IMR-90 (cell line): ENCODE data around the gene FBRS. TPM values are rescaled to one million over a fixed set of nuclear protein-coding genes. Genes with fewer than 3 reads are reported as not detected.

ENCODE experiments used
- ATAC-seq: fragments of 200-7000 bp; cut with Tn5 transposase; 2 replicates; pipeline ENCODE4 v1.9.1; 2020; ENCODE audit warnings: low read depth, mild to moderate bottlenecking, moderate library complexity
- BruUV-seq: library from RNA; stranded (reverse); fragments of 400-500 nt; replicated peaks from 2 replicates; lab custom pipeline; 2021; lab: Mats Ljungman, UMichigan
- CTCF ChIA-PET: fragments of 300-600 bp; formaldehyde crosslinking; extraction: SDS; loops from one replicate; lab custom pipeline; 2021; ENCODE audit warnings: antibody characterized with exemption; lab: Yijun Ruan, JAX
- POLR2A ChIA-PET: fragments of 300-600 bp; sonication (Branson Sonifier 250); formaldehyde crosslinking; loops from one replicate; lab custom pipeline; 2022; ENCODE audit warnings: antibody characterized with exemption; ENCODE audit not compliant: unreplicated experiment; lab: Charles Lee
- DNase-seq: peaks from one replicate; pipeline ENCODE4 v3.0.0; 2013
- H2AFZ ChIP-seq: replicated peaks from 2 replicates; pipeline ENCODE3; 2013; ENCODE audit warnings: low read length, mild to moderate bottlenecking; ENCODE audit not compliant: poor library complexity
- H2AK5ac ChIP-seq: 2 replicates; pipeline ENCODE4 v1.6.1; 2013; ENCODE audit warnings: low read depth, low read length, inconsistent platforms
- H2AK9ac ChIP-seq: replicated peaks from 2 replicates; pipeline ENCODE3; 2013; ENCODE audit warnings: mild to moderate bottlenecking, low read depth, low read length, moderate library complexity; ENCODE audit not compliant: poor library complexity
- H2BK120ac ChIP-seq: 2 replicates; pipeline ENCODE4 v1.6.1; 2013; ENCODE audit warnings: low read depth, low read length, inconsistent platforms
- H2BK15ac ChIP-seq: 3 replicates; pipeline ENCODE4 v1.6.1; 2013; ENCODE audit warnings: low read depth, low read length, inconsistent platforms
- H2BK20ac ChIP-seq: 2 replicates; pipeline ENCODE4 v1.6.1; 2013; ENCODE audit warnings: low read depth, mild to moderate bottlenecking, inconsistent platforms, low read length, moderate library complexity
- H2BK5ac ChIP-seq: 2 replicates; pipeline ENCODE4 v1.6.1; 2013; ENCODE audit warnings: mild to moderate bottlenecking, low read depth, low read length, inconsistent platforms; ENCODE audit not compliant: poor library complexity, severe bottlenecking
- H3K14ac ChIP-seq: replicated peaks from 2 replicates; pipeline ENCODE4 v1.6.1; 2013; ENCODE audit warnings: low read depth, low read length, inconsistent platforms
- H3K18ac ChIP-seq: 2 replicates; pipeline ENCODE4 v1.6.1; 2013; ENCODE audit warnings: low read depth, low read length, control low read depth
- H3K23ac ChIP-seq: 2 replicates; pipeline ENCODE4 v1.6.1; 2013; ENCODE audit warnings: low read depth, low read length, inconsistent platforms
- H3K27ac ChIP-seq: 2 replicates; pipeline ENCODE4 v1.5.1; 2013; ENCODE audit warnings: mild to moderate bottlenecking, control low read depth, low read length; ENCODE audit not compliant: insufficient read depth
- H3K27me3 ChIP-seq: 2 replicates; pipeline ENCODE4 v1.6.1; 2013; ENCODE audit warnings: low read length; ENCODE audit not compliant: control insufficient read depth, insufficient read depth
- H3K36me3 ChIP-seq: 2 replicates; pipeline ENCODE4 v1.6.1; 2013; ENCODE audit warnings: low read length, mixed read lengths; ENCODE audit not compliant: control insufficient read depth, insufficient read depth
- H3K4ac ChIP-seq: 2 replicates; pipeline ENCODE4 v1.6.1; 2013; ENCODE audit warnings: low read depth, low read length, inconsistent platforms
- H3K4me1 ChIP-seq: 2 replicates; pipeline ENCODE4 v1.6.1; 2013; ENCODE audit warnings: low read length, mixed read lengths; ENCODE audit not compliant: control insufficient read depth, insufficient read depth
- H3K4me2 ChIP-seq: 2 replicates; pipeline ENCODE4 v1.6.1; 2013; ENCODE audit warnings: low read depth, mild to moderate bottlenecking, control low read depth, low read length, moderate library complexity
- H3K4me3 ChIP-seq: 2 replicates; pipeline ENCODE4 v1.5.1; 2013; ENCODE audit warnings: low read depth, mild to moderate bottlenecking, control low read depth, low read length, moderate library complexity; ENCODE audit not compliant: insufficient read depth
- H3K56ac ChIP-seq: 2 replicates; pipeline ENCODE4 v1.6.1; 2013; ENCODE audit warnings: low read length, inconsistent platforms; ENCODE audit not compliant: insufficient read depth; ENCODE audit errors: extremely low read depth
- H3K79me1 ChIP-seq, 2 experiments: 2 replicates each; pipeline ENCODE4 v1.6.1; 2013; ENCODE audit warnings: low read length in 2 of 2, inconsistent platforms in 1 of 2, low read depth in 1 of 2
- H3K9ac ChIP-seq: 2 replicates; pipeline ENCODE4 v1.6.1; 2013; ENCODE audit warnings: low read depth, low read length, control low read depth
- H3K9me1 ChIP-seq: 2 replicates; pipeline ENCODE4 v1.6.1; 2013; ENCODE audit warnings: low read length, inconsistent platforms; ENCODE audit not compliant: insufficient read depth
- H3K9me3 ChIP-seq: 2 replicates; pipeline ENCODE4 v1.6.1; 2013; ENCODE audit warnings: low read length; ENCODE audit not compliant: control insufficient read depth, insufficient read depth
- H4K20me1 ChIP-seq: 2 replicates; pipeline ENCODE4 v1.6.1; 2013; ENCODE audit warnings: low read length, inconsistent platforms; ENCODE audit not compliant: insufficient read depth
- H4K5ac ChIP-seq: 2 replicates; pipeline ENCODE4 v1.6.1; 2013; ENCODE audit warnings: mild to moderate bottlenecking, low read depth, low read length, control low read depth
- H4K8ac ChIP-seq, 2 experiments: 2 replicates each; pipeline ENCODE4 v1.6.1; 2013; ENCODE audit warnings: low read depth in 2 of 2, low read length in 2 of 2, control low read depth in 1 of 2, inconsistent platforms in 1 of 2
- H4K91ac ChIP-seq: 2 replicates; pipeline ENCODE4 v1.6.1; 2013; ENCODE audit warnings: low read depth, low read length, inconsistent platforms; ENCODE audit not compliant: insufficient read depth
- BHLHE40 ChIP-seq: fragments of 150-350 bp; IDR thresholded peaks from 2 replicates; pipeline ENCODE4 v1.6.1; 2016; ENCODE audit warnings: mild to moderate bottlenecking, low read depth, low read length
- CEBPB ChIP-seq: IDR thresholded peaks from 2 replicates; pipeline ENCODE4 v1.6.1; 2012; ENCODE audit warnings: low read depth, low read length, improper control_type of control experiment
- CHD1 ChIP-seq: IDR thresholded peaks from 2 replicates; pipeline ENCODE4 v1.6.1; 2012; ENCODE audit warnings: low read depth, low read length, improper control_type of control experiment
- FOS ChIP-seq: fragments of 150-350 bp; IDR thresholded peaks from 2 replicates; pipeline ENCODE4 v1.6.1; 2016; ENCODE audit warnings: low read depth, low read length
- MAFK ChIP-seq: IDR thresholded peaks from 2 replicates; pipeline ENCODE4 v1.6.1; 2012; ENCODE audit warnings: low read depth, low read length, improper control_type of control experiment
- MAZ ChIP-seq: IDR thresholded peaks from 2 replicates; pipeline ENCODE4 v1.6.1; 2012; ENCODE audit warnings: low read depth, mild to moderate bottlenecking, low read length, improper control_type of control experiment, moderate library complexity, borderline replicate concordance
- MXI1 ChIP-seq: IDR thresholded peaks from 2 replicates; pipeline ENCODE4 v1.6.1; 2012; ENCODE audit warnings: low read depth, mild to moderate bottlenecking, low read length, moderate library complexity, borderline replicate concordance
- NFE2L2 ChIP-seq: fragments of 150-350 bp; IDR thresholded peaks from 2 replicates; pipeline ENCODE4 v1.6.1; 2016; ENCODE audit warnings: low read depth, mild to moderate bottlenecking, low read length
- POLR2A ChIP-seq: IDR thresholded peaks from 2 replicates; pipeline ENCODE4 v1.6.1; 2012; ENCODE audit warnings: mild to moderate bottlenecking, low read depth, low read length
- RAD21 ChIP-seq: IDR thresholded peaks from 2 replicates; pipeline ENCODE4 v1.6.1; 2012; ENCODE audit warnings: low read length, improper control_type of control experiment
- RCOR1 ChIP-seq: IDR thresholded peaks from 2 replicates; pipeline ENCODE4 v1.6.1; 2012; ENCODE audit warnings: mild to moderate bottlenecking, low read length, improper control_type of control experiment; ENCODE audit not compliant: insufficient replicate concordance
- RFX5 ChIP-seq: IDR thresholded peaks from 2 replicates; pipeline ENCODE4 v1.8.0; 2012; ENCODE audit warnings: low read depth, mild to moderate bottlenecking, low read length, moderate library complexity
- SMC3 ChIP-seq: fragments of 150-350 bp; IDR thresholded peaks from 2 replicates; pipeline ENCODE4 v1.6.1; 2016; ENCODE audit warnings: low read depth, mild to moderate bottlenecking, antibody characterized with exemption, low read length, moderate library complexity
- WGBS, 2 experiments: methylation state at CpG; one replicate each; pipeline versions ENCODE4 v1.1.5 to v1.1.7; 2013; ENCODE audit warnings: missing lambda C conversion rate in 2 of 2; ENCODE audit not compliant: insufficient read length in 1 of 2; ENCODE audit errors: extremely low coverage in 2 of 2; 5-methylcytosine and 5-hydroxymethylcytosine counted together
- dilution Hi-C: fragments of 300-500 bp; cut with HindIII; formaldehyde crosslinking; loops from one replicate; pipeline ENCODE4 v1.14.3; 2018; ENCODE audit warnings: low sequenced_read_pairs; ENCODE audit not compliant: unreplicated experiment
- in situ Hi-C: fragments of 300-500 bp; cut with MboI; formaldehyde crosslinking; loops from 3 replicates; pipeline ENCODE4 v1.14.3; 2019; ENCODE audit warnings: low sequenced_read_pairs, inconsistent platforms, mixed read lengths
- intact Hi-C: fragments of 100-400 bp; cut with micrococcal nuclease; formaldehyde crosslinking; loops from 2 replicates; pipeline ENCODE4 v1.10.0; 2022
- polyA plus RNA-seq, 3 experiments: library from polyadenylated mRNA; depleted of rRNA; stranded (reverse); fragments of >200 nt; gene quantifications; 2 replicates each; pipeline ENCODE4 v1.2.3, GENCODE V29; 2012; ENCODE audit warnings: low replicate concordance in 1 of 3
- total RNA-seq: library from RNA; depleted of rRNA; stranded (reverse); fragments of >200 nt; gene quantifications from 2 replicates; pipeline ENCODE4 v1.2.3, GENCODE V29; 2012
- TF ChIP-seq, protein P1 (sequence below): conservative IDR thresholded peaks from 2 replicates; pipeline ENCODE4 v1.5.1; 2012; ENCODE audit warnings: mild to moderate bottlenecking, low read depth, low read length, improper control_type of control experiment
- TF ChIP-seq, protein P2 (sequence below): fragments of 150-350 bp; IDR thresholded peaks from 2 replicates; pipeline ENCODE4 v1.6.1; 2017; ENCODE audit warnings: mild to moderate bottlenecking, antibody characterized with exemption, low read length, low read depth
- TF ChIP-seq, protein P3 (sequence below): fragments of 150-350 bp; IDR thresholded peaks from 2 replicates; pipeline ENCODE4 v1.6.1; 2016; ENCODE audit warnings: low read depth, mild to moderate bottlenecking, low read length, moderate library complexity, borderline replicate concordance

The FBRS gene
- total and polyA plus RNA-seq, 2 of the 4 experiments (the other 2 are of a cell fraction), result 2.0 to 22.4 TPM

DNA sequence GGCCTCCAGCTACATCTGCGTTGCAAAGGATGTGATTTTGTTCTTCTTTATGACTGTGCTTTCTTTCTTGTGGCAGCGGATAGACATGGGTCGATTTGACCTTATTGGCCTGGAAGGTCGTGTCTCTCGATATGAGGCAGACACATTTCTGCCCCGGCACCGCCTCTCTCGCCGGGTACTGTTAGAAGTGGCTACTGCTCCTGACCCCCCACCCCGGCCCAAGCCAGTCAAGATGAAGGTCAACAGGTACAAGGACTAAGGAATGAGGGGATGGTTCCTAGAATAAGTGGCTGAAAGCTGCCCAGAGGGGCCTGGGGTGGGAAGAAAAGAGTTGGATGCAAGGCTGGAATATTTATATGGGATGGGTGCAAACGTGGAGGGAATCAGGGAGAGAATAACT lies 61.9 kb downstream of the FBRS start:
- H4K20me1 ChIP-seq, result peaks cover 16% of the 10 kb centered on the region; the same call in 1 of the 2 replicates
- H4K5ac ChIP-seq, result no peak overlapping the region
- H2BK15ac ChIP-seq, result no peak overlapping the region
- in situ Hi-C loops (no loop called here), intact Hi-C loops (no loop called here), dilution Hi-C loops (no loop called here)
- DNase-seq (no peak), ATAC-seq (no peak)
- no peak overlapping the region for H3K4ac ChIP-seq
- H3K14ac ChIP-seq, result no peak overlapping the region
- TF ChIP-seq, protein P1, sequence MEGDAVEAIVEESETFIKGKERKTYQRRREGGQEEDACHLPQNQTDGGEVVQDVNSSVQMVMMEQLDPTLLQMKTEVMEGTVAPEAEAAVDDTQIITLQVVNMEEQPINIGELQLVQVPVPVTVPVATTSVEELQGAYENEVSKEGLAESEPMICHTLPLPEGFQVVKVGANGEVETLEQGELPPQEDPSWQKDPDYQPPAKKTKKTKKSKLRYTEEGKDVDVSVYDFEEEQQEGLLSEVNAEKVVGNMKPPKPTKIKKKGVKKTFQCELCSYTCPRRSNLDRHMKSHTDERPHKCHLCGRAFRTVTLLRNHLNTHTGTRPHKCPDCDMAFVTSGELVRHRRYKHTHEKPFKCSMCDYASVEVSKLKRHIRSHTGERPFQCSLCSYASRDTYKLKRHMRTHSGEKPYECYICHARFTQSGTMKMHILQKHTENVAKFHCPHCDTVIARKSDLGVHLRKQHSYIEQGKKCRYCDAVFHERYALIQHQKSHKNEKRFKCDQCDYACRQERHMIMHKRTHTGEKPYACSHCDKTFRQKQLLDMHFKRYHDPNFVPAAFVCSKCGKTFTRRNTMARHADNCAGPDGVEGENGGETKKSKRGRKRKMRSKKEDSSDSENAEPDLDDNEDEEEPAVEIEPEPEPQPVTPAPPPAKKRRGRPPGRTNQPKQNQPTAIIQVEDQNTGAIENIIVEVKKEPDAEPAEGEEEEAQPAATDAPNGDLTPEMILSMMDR, result no peak
- TF ChIP-seq NFE2L2 (no peak), MAZ (no peak), RCOR1 (no peak), FOS (no peak), RAD21 (no peak), POLR2A (no peak), MXI1 (no peak), SMC3 (no peak), CHD1 (no peak), MAFK (no peak), CEBPB (no peak), BHLHE40 (no peak), RFX5 (no peak)
- TF ChIP-seq, protein P2, sequence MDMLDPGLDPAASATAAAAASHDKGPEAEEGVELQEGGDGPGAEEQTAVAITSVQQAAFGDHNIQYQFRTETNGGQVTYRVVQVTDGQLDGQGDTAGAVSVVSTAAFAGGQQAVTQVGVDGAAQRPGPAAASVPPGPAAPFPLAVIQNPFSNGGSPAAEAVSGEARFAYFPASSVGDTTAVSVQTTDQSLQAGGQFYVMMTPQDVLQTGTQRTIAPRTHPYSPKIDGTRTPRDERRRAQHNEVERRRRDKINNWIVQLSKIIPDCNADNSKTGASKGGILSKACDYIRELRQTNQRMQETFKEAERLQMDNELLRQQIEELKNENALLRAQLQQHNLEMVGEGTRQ, result no peak
- TF ChIP-seq, protein P3, sequence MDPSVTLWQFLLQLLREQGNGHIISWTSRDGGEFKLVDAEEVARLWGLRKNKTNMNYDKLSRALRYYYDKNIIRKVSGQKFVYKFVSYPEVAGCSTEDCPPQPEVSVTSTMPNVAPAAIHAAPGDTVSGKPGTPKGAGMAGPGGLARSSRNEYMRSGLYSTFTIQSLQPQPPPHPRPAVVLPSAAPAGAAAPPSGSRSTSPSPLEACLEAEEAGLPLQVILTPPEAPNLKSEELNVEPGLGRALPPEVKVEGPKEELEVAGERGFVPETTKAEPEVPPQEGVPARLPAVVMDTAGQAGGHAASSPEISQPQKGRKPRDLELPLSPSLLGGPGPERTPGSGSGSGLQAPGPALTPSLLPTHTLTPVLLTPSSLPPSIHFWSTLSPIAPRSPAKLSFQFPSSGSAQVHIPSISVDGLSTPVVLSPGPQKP, result no peak
- no peaks in the 10 kb centered on the region for H3K27me3 ChIP-seq
- BruUV-seq, result no TSS peak
- peaks cover 41 to 57% of the 10 kb centered on the region in 2 experiments for H3K79me1 ChIP-seq
- H3K27ac ChIP-seq, result no peak overlapping the region
- 99% methylated on average over 9 of the region's 11 CpGs; no CpG with 5 or more reads in 1 of the 2 experiments for WGBS, 2 experiments
- H2BK120ac ChIP-seq, result no peak overlapping the region
- no peak overlapping the region for H2AFZ ChIP-seq
- H2AK5ac ChIP-seq, result no peak overlapping the region
- no peak overlapping the region for H3K4me2 ChIP-seq
- no peaks in the 10 kb centered on the region for H3K9me1 ChIP-seq
- H4K91ac ChIP-seq, result no peak overlapping the region
- ChIA-PET CTCF (interaction anchor here (0.6 kb wide), 1 partner anchor 16 kb away, joined by 3 read pairs; no protein-coding TSS in a partner anchor), POLR2A (no interaction called here)
- H3K9ac ChIP-seq, result no peak overlapping the region
- H3K4me3 ChIP-seq, result no peak overlapping the region
- H2BK20ac ChIP-seq, result no peak overlapping the region
- H3K23ac ChIP-seq, result no peak overlapping the region
- no peak overlapping the region for H2BK5ac ChIP-seq
- H3K36me3 ChIP-seq, result peaks cover 74% of the 10 kb centered on the region
- no peak overlapping the region for H3K18ac ChIP-seq
- no peaks in the 10 kb centered on the region for H3K9me3 ChIP-seq
- no peak overlapping the region for H4K8ac ChIP-seq
- H2AK9ac ChIP-seq, result no peak overlapping the region
- no peak overlapping the region for H3K56ac ChIP-seq
- H3K4me1 ChIP-seq, result no peaks in the 10 kb centered on the region
